ENCODE measurements around the gene RNASET2.

DNA sequence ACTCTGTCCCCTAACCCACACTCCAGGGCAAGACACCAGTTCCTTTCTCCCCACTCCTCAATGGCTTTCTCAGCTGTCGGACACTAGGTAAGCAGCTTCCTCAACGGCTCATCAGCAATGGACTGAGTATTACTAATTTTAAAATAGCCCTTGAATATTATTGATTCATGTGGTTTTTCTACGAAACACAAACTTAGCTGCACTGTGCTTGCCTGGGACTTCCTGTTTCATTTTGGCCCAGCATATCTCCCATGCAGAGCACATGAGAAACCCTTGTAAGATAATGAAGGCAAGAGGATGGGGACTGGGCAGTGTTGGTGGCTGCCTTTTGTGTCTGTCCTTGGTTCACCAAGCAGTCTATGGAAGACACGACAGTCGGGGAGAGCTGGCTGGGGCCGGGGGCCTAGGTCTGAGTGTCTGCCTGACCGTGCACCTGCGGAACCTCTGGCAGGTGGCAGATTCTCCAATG, 48.9 kb downstream of the RNASET2 start:
- no peak for TF ChIP-seq POLR2A (IDR thresholded peaks at IDR 0.05)
- TF ChIP-seq, protein P1, sequence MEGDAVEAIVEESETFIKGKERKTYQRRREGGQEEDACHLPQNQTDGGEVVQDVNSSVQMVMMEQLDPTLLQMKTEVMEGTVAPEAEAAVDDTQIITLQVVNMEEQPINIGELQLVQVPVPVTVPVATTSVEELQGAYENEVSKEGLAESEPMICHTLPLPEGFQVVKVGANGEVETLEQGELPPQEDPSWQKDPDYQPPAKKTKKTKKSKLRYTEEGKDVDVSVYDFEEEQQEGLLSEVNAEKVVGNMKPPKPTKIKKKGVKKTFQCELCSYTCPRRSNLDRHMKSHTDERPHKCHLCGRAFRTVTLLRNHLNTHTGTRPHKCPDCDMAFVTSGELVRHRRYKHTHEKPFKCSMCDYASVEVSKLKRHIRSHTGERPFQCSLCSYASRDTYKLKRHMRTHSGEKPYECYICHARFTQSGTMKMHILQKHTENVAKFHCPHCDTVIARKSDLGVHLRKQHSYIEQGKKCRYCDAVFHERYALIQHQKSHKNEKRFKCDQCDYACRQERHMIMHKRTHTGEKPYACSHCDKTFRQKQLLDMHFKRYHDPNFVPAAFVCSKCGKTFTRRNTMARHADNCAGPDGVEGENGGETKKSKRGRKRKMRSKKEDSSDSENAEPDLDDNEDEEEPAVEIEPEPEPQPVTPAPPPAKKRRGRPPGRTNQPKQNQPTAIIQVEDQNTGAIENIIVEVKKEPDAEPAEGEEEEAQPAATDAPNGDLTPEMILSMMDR (IDR thresholded peaks at IDR 0.05), result no peak
